ENCODE measurements around the gene ETV4.

ETV4 gene

DNA sequence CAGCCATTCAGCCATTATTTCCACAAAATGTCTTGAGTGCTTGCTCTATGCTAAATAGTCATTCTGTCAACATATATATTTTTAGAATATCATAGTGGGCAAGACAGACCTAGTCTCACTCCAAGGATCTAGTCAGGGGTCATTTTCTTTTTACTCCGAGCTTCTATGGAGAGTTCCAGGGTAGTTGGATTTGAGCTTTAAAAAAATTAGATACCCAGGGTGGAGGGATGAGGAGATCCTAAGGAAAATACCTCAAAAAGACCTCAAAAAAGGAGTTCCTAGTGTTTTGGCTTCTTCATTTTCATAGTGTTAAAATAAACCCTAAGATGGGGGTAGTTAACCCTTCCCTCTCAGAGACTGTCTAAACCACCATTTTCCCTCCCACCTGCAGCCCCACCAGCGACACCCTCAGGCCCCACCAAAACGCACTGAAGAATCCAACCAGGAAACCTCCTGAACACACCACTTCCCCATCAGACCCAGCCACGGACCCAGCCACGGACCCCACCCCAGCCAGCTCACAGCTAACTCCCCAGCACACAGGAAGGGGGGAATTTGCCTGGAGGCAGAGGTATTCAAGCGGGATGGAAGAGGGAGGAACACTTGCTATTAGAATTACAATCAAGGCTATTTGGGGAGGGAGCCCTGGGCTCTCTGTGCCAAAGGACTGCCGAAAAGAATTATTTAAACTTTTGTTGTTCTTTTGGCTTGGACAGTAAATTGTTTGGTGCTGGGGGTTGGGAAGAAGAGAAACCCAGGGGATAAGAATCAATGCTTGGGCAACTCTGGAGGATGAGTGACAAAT lies 2.2 kb downstream of the ETV4 start:
- no peak for DNase-seq (ENCODE audit: low spot score)

DNA sequence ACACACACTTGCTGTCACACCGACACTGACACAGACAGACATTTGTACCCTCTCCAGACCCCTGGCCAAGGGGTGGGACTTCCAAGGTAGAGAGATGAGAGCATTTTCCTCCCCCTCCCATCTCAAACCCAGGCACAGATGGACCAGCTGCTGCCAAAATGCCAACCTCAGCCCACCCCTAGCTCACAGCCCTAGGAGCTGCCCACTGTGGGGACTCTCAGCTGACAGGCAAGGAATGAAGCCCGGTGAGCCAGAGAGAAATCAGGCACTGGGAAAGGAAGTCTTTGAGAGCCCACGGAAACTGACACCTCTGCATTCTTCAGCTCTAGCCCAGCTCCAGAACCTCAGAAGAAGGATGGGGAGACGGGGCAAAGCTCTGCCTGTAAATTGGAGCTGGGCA lies 2.8 kb downstream of the ETV4 start:
- no peak for DNase-seq (ENCODE audit: low spot score)

- DNase-seq (ENCODE audit: low spot score), result no peak
These were observed 3.3 kb downstream of the ETV4 start for GRCh38 chr17:43542859-43543258.

GRCh38 chr17:43540821-43541674 lies 5.1 kb downstream of the ETV4 start:
- no peak for DNase-seq (ENCODE audit: low spot score)

DNA sequence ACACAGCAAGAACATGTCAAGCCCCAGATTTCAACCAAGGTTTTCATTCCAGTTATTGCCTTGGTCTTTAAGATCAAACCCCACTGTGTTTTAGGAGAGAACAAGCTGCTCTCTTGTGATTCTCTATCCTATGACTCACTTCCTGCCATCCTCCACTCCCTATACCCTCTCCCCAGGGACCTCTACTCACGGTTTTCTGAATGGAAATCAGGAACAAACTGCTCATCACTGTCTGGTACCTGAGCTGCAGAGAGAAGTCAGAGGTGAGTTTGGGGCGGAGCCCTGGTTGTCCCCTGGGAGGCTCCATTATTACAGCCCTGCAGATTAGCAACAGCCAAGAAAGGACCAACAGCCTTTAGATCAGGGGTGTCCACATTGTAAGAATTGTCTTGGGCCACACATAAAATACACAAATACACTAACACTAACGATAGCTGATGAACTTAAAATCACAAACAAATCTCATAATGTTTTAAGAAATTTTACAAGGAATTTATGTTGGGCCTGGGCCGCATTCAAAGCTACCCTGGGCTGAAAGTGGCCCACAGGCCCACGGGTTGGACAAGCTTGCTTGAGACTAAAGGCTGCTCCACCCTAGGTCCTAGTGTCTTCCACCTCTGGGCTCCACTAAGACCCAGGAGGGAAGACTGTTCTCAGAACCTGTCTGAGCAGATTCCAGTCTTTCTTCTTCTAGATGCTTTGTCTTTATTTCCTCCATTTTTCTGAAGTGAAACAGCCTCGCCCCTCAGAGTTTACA lies 9.7 kb downstream of the ETV4 start:
- DNase-seq (ENCODE audit: low spot score), result no peak

- DNase-seq (ENCODE audit: low spot score), result no peak
These were observed 11.2 kb downstream of the ETV4 start for GRCh38 chr17:43534909-43535308.

DNA sequence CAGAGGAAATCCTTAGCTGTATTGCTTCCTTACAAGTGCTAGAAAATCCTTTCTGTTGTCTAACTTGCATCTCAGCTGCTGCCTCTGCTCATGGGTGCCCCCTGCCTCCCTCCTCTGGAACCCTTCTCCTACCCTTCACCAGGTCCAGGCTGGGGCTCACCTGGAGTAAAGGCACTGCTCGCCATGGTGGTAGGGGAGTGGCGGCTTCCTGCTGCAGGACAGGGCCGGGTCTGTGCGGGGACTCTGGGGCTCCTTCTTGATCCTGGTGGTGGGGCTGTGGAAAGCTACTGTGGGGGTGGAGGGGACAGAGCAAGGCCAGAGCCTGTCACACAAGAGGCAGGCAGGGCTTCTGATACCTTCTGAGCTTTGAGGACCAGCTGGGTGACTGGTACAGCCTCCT lies 12.4 kb downstream of the ETV4 start:
- no peak for DNase-seq (ENCODE audit: low spot score)

DNA sequence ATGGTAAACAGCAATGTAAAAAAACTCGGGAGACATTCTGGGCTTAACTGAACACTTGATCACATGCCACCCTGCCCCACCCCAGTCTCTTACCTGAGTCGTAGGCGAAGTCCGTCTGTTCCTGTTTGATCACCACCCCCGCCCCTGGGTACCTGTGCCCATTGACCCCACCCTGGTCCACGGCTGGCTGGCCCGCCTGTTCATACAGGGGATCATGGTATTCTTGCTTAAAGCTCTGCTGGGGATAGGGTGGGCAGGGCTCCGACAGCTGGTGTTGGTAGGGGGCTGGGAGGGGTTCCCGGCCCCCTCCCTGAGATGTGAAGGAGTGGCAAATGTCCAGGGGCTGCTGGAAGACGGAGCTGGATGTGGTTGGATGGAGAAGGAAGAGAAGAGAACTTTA lies 13.6 kb downstream of the ETV4 start:
- DNase-seq (ENCODE audit: low spot score), result no peak

- no peak for DNase-seq (ENCODE audit: low spot score)
These were observed 14.2 kb downstream of the ETV4 start for GRCh38 chr17:43531955-43532354.

DNA sequence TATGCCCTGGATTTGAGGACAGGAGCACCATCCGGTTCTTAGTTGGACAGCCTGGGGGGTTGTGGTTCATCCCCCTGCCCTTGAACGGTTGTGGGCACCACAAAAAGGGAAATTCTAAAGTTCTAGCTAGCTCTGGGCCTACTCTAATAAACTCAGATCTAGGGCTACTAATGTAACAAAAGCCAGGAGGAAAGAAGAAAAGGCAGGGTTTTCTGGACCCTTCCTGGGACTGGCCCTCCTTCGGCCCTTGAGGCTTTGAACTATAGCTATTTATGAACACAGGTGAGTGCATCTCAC lies 15.1 kb downstream of the ETV4 start:
- DNase-seq (ENCODE audit: low spot score), result no peak

GRCh38 chr17:43530288-43531081 lies 15.7 kb downstream of the ETV4 start:
- DNase-seq (ENCODE audit: low spot score), result peak; percentile 93

GRCh38 chr17:43529947-43530287 lies 16.2 kb downstream of the ETV4 start:
- DNase-seq (ENCODE audit: low spot score), result no peak

DNA sequence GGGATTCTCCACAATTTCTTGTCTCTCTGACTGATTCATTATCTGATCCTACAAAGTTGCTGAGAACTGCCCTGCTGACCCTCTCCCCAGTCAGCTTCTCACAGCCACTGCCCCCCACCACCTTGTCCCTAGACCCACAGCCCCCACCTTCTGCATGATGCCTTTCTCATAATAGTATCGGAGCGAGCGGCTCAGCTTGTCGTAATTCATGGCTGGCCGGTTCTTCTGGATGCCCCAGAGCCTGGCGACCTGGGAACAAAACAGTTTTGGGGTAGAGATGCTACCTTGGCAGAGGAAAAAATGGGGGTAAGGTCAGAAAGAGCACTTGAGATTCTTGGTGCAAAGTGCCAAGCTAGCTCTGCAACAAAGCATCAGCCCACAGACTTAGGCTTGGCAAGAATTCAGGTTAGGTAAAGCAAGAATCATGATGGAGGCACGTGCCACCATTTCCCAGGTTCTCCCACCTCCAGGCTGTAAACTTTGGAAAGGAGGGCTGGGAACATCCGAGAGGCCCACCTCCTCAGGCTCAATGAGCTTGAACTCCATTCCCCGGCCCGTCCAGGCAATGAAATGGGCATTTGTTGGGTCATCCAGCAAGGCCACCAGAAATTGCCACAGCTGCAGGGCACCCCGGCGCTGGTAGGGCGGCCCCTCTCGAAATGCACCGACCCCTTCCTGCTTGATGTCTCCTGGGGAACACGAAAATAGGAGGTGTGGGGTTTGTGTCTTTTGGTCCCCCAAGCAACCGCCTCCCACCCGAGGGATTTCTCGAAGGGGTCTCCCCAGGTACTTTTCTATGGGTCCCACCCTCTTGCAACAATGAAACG lies 16.9 kb downstream of the ETV4 start:
- DNase-seq (ENCODE audit: low spot score), result no peak

DNA sequence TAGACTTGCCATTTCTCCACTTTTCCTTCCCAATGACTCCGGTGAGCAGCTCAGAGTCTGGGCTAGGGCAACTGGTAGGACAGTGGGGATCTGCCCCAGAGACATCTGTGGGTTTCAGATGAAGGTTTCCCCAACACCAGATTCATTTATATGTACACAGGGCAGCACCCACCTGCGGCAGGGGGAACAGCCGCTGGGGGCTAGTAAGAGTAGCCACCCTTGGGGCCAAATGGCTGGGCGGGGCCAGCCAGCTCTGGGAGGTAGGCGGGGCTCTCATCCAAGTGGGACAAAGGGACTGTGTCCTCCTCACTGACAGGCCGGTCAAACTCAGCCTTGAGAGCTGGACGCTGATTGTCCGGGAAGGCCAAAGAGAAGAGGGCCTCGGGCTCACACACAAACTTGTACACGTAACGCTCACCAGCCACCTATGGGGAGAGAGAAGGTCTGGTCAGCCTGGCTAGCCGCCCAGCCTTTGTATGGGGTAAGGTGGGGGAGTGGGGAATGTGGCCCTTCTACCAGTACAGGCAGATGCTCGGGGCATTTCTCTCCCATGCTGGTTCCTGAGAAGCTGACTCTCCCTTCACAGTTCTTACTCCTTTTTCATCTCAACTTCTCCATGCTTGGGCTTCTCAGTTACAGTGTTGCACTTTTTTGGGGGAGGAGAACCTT lies 17.7 kb downstream of the ETV4 start:
- DNase-seq (ENCODE audit: low spot score), result no peak

DNA sequence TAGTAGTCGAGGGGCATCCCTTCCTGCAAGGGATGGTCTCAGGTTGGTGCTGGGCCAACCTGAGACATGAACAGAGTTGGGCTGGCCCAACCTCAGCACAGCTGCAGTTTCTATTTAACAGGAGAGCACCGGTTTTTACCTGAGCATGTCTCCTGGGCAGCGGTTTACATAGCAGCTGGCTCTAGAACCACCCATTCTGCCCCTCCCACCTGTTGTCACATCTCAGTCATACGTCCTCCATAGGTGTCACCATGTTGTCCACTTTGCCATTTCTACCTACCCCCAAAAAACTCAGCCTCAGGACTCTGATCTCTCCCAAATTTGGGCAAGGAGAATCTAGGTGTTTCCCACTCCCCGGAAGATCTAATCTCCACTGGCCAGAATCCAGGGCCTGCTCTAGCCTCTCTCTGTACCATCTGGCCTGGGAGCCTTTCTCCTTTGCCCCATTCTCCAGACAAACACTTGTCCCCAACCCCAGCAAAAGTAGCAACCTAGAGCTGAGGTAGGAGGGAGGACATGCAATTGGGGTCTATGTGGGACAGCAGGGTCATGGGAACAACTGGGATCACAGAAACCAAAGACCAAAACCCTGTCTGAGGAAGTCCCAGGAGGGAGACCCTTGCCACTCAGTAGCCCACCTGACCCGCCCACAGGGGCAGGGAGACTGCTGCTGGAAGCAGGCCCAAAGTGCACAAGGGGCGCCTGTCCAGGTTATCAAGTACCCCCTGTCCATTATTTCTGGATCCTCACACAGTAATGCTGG lies 19.1 kb downstream of the ETV4 start:
- DNase-seq (ENCODE audit: low spot score), result no peak

DNA sequence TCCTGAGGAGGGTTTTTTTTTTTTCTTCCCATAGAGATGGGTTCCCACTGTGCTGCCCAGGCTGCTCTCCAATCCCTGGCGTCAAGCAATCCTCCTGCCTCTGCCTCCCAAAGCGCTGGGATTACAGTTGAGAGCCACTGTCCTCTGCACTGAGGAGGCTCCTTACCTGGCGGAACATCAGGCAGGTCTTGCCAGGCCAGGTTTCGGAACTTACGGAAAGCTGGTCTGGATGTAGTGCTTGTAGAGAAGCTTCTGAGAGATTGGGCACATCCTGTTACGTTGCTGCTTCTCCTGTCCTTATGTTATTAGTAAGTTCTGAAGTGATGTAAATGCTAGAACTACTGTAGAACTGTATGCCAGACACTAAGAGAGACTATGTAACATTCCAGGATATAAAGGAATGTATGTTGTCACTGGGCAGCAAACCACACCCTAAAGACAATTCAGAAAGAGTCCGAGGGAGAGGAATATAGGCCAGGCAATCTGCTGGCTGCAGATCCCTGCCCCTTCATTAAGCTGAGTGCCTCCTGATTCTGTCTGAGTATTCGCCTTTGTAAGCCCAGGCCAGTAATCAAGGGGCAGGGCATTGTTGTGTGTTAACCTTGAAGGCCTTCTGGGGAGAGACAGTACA lies 21.1 kb downstream of the ETV4 start:
- no peak for DNase-seq (ENCODE audit: low spot score)

DNA sequence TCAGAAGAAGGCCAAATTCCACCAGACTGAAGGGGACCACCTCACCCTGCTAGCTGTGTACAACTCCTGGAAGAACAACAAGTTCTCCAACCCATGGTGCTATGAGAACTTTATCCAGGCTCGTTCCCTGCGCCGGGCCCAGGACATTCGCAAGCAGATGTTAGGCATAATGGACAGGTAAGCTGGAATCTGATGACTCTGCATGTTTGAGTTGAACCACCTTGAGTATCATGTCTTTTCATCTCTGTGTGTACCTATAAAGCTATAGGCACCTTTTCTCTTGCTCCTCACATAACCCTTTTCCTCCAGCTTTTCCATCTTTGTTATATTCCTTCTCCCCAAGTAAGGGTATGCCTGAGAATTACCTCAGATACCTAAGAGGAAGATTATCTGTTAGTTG lies 24.8 kb downstream of the ETV4 start:
- no peak for DNase-seq (ENCODE audit: low spot score)

GRCh38 chr17:43517615-43518386 lies 28.3 kb downstream of the ETV4 start:
- DNase-seq (ENCODE audit: low spot score), result no peak

DNA sequence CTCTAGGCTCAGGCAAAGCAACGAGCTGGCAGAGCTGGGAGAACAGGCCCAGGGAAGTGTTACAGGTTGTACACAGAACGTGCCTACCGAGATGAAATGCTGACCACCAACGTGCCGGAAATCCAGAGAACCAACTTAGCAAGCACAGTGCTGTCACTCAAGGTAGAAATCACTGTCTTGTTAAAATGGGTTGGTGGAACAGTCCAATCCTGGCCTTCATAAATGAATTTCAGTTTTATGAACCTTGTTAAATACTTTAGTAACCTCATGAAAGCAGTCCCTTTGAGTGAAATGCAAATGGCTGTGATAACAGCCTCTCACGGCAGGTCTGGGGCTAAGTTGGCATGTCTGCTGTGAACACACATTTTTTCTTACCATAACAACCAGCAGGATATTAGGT lies 29.0 kb downstream of the ETV4 start:
- no peak for DNase-seq (ENCODE audit: low spot score)

All from iPS-NIHi11 (cell line).